ENCODE results near the gene REPS2. TPM values are rescaled to one million over a fixed set of nuclear protein-coding genes. Genes with fewer than 3 reads are reported as not detected.

Gene REPS2
- total and polyA plus RNA-seq, 9 of the 15 experiments (the other 6 are each of a cell fraction or from before 2014, with no cell fraction given): 0.01 to 0.07 (median 0.01) TPM; not detected in 3

- TF ChIP-seq RREB1 (CRISPR knock-in tag; IDR thresholded peaks at IDR 0.05) (no peak), CHD7 (IDR thresholded peaks at IDR 0.05; ENCODE audit: low read depth, low read length) (no peak), ZNF408 (CRISPR knock-in tag; IDR thresholded peaks at IDR 0.05; ENCODE audit: low read depth) (no peak), GATA2 (CRISPR knock-in tag; IDR thresholded peaks at IDR 0.05) (no peak)
These were observed 31.3 kb downstream of the REPS2 start (continued) for GRCh38 chrX:16977771-16978170.
